ENCODE measurements around the gene FCER1G. TPM values are rescaled to one million over a fixed set of nuclear protein-coding genes. Genes with fewer than 3 reads are reported as not detected.

The FCER1G gene
- total and polyA plus RNA-seq, 2 of the 8 experiments (the other 6 are each of a cell fraction or from before 2014, with no cell fraction given), result 1.6 TPM; not detected in 1

DNA sequence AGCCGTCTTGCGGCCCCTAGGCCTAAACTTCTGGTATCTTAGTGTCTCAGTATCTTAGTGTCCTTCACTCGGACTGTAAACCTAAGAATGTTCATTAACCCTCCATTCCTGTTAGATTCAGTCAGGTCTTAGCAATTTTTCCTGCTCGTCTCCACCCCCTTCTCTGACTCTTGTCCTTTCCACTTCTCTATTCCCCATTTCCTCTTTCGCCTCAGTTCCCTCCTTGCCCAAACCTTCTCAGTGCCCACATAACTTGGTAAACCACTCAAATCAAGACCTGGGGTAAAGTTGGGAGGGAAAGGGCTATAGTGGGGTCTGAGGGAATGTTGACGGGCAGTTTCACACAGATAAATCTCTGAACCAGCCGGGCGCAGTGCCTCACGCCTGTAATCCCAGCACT lies 726 bp upstream of the FCER1G start:
- 91% methylated on average over 9 of the region's 9 CpGs; no CpG with 5 or more reads in 1 of the 2 experiments for WGBS, 2 experiments (ENCODE audit: extremely low coverage in 1 of 2, insufficient coverage in 1 of 2, insufficient read length in 1 of 2, insufficient replicate concordance in 2 of 2, low coverage in 1 of 2, low lambda C conversion rate in 2 of 2, missing lambda C conversion rate in 1 of 2)
- Histone ChIP-seq H2BK15ac (ENCODE audit: low read length) (no peak overlapping the region), H4K91ac (replicated peaks; ENCODE audit: insufficient read length, low read length) (no peak overlapping the region), H2BK20ac (ENCODE audit: low read length) (no peak overlapping the region), H3K56ac (replicated peaks; ENCODE audit: insufficient read length, low read depth, low read length) (no peak overlapping the region), H3K4me3 (ENCODE audit: extremely low read depth in 1 of 4, insufficient read depth in 2 of 4, low read depth in 3 of 4, low read length in 4 of 4) (no peak overlapping the region), H3K18ac (ENCODE audit: extremely low read depth, low read length) (no peak overlapping the region), H3K4me1 (replicated peaks in 1 of 4; ENCODE audit: control insufficient read depth in 3 of 4, insufficient read depth in 4 of 4, low read length in 3 of 4) (peaks cover 0 to 13% (median 3%) of the 10 kb centered on the region in 4 experiments; a peak in 6 of 7 replicates), H3K23ac (ENCODE audit: insufficient read length) (no peak overlapping the region), H3K4ac (replicated peaks; ENCODE audit: insufficient read length, low read depth, low read length) (no peak overlapping the region), H2BK12ac (ENCODE audit: low read depth, low read length) (no peak overlapping the region), H3K79me1 (ENCODE audit: low read depth, low read length) (no peaks in the 10 kb centered on the region), H2BK120ac (replicated peaks; ENCODE audit: low read depth, low read length) (no peak overlapping the region), H3K4me2 (ENCODE audit: insufficient read depth in 1 of 2, low read depth in 2 of 2, low read length in 2 of 2) (no peak overlapping the region), H3K79me2 (ENCODE audit: control insufficient read depth in 1 of 2, insufficient read depth in 2 of 2, low read length in 2 of 2) (no peaks in the 10 kb centered on the region), H4K20me1 (replicated peaks in 1 of 2; ENCODE audit: control insufficient read depth in 1 of 2, insufficient read depth in 2 of 2, low read length in 2 of 2) (peaks cover 1 to 4% of the 10 kb centered on the region in 2 experiments), H3K36me3 (ENCODE audit: control insufficient read depth in 2 of 4, insufficient read depth in 4 of 4, low read length in 3 of 4) (peaks cover 25 to 45% (median 42%) of the 10 kb centered on the region in 4 experiments), H2AK5ac (ENCODE audit: low read depth, low read length) (no peak overlapping the region), H3K27ac (ENCODE audit: low read depth, low read length) (no peak overlapping the region), H3K27me3 (replicated peaks in 1 of 4; ENCODE audit: control insufficient read depth in 3 of 4, extremely low read depth in 1 of 4, insufficient read depth in 3 of 4, low read length in 3 of 4) (no peaks in the 10 kb centered on the region), H4K5ac (ENCODE audit: insufficient read length, low read depth, low read length) (no peak overlapping the region), H3K14ac (ENCODE audit: insufficient read length) (no peak overlapping the region), H3K9me3 (ENCODE audit: insufficient read depth in 2 of 2, low read depth in 1 of 2, low read length in 1 of 2) (no peaks in the 10 kb centered on the region), H3K9ac (replicated peaks in 1 of 4; ENCODE audit: extremely low read depth in 1 of 4, low read depth in 3 of 4, low read length in 3 of 4) (no peak overlapping the region), H2BK5ac (ENCODE audit: low read depth, low read length) (no peak overlapping the region), H3K23me2 (ENCODE audit: low read depth, low read length) (no peaks in the 10 kb centered on the region), H4K8ac (ENCODE audit: extremely low read depth, insufficient read depth, low read length) (no peak overlapping the region), H2AFZ (ENCODE audit: low read length) (no peak overlapping the region)
- TF ChIP-seq TEAD4 (IDR thresholded peaks at IDR 0.05; ENCODE audit: low read depth, low read length) (no peak), ASH2L (IDR thresholded peaks at IDR 0.05; ENCODE audit: low read length) (no peak), POLR2A (IDR thresholded peaks at IDR 0.05; ENCODE audit: control extremely low read depth in 1 of 2, low read depth in 2 of 2, low read length in 2 of 2) (no peak), BRCA1 (IDR thresholded peaks at IDR 0.05; ENCODE audit: low read depth, low read length) (no peak), CTBP2 (IDR thresholded peaks at IDR 0.05; ENCODE audit: borderline replicate concordance, insufficient read depth, insufficient read length, low read length) (no peak)
- FAIRE-seq (no peak), DNase-seq (ENCODE audit: low read depth in 1 of 2, low spot score in 2 of 2) (no peak)
- POLR2A ChIA-PET (ENCODE audit: partially characterized antibody), result interaction anchor here (0.9 kb wide), 1 partner anchor 18 kb away, joined by 3 read pairs; no protein-coding TSS in a partner anchor
- CTCF ChIA-PET (ENCODE audit: partially characterized antibody), result interaction anchor here (6.0 to 23.7 kb wide), 2 partner anchors 9 to 14 kb away, joined by 68 to 427 read pairs; partner anchors contain the start of genes ADAMTS4, NDUFS2 and TOMM40L
